HG03175 (cell line): ENCODE data around the gene NMD3.
"Not testable (repeated sequence)": the region's sequence is repeated elsewhere in the genome, so short reads cannot be mapped to it uniquely, and the experiment has no call there.

Experiments
- ATAC-seq: cut with Tn5 transposase; IDR thresholded peaks from one replicate; pipeline ENCODE4 v1.9.1; 2021; ENCODE audit warnings: mild to moderate bottlenecking, moderate library complexity; ENCODE audit not compliant: unreplicated experiment

Gene NMD3

GRCh38 chr3:161220850-161221753 lies at the start of gene NMD3:
NMD3 (plus strand) TSS chr3:161221311; CDS start chr3:161222014, 703 bp downstream.
- ATAC-seq = peak; percentile 99

- ATAC-seq = no peak
Measured at GRCh38 chr3:161171639-161172552, 49.2 kb upstream of the NMD3 start.

DNA sequence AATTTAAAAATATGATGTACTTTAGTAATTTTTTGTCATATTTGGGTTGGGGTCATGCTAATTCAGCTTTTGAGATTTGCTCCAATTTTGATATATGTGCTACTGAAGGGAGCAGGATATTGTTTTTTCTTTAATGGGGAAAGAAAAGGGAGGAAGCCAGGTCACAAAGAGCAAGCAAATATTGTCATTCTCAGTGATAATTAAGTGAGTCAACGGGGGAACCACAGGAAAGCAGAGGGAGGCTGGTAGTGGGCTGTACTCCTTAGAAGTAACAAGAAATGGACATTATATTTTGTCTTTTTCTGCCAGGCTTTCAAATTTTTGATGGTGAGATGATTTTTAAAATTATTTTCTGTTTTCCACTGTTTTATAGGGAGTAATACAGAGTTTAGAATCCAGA lies 45.6 kb upstream of the NMD3 start:
- no peak for ATAC-seq

GRCh38 chr3:161177991-161178390 lies 43.1 kb upstream of the NMD3 start:
- no peak for ATAC-seq

- ATAC-seq = not testable (repeated sequence)
Measured at GRCh38 chr3:161181371-161181770, 39.7 kb upstream of the NMD3 start.

- no peak for ATAC-seq
Measured at GRCh38 chr3:161187046-161187445, 34.1 kb upstream of the NMD3 start.

DNA sequence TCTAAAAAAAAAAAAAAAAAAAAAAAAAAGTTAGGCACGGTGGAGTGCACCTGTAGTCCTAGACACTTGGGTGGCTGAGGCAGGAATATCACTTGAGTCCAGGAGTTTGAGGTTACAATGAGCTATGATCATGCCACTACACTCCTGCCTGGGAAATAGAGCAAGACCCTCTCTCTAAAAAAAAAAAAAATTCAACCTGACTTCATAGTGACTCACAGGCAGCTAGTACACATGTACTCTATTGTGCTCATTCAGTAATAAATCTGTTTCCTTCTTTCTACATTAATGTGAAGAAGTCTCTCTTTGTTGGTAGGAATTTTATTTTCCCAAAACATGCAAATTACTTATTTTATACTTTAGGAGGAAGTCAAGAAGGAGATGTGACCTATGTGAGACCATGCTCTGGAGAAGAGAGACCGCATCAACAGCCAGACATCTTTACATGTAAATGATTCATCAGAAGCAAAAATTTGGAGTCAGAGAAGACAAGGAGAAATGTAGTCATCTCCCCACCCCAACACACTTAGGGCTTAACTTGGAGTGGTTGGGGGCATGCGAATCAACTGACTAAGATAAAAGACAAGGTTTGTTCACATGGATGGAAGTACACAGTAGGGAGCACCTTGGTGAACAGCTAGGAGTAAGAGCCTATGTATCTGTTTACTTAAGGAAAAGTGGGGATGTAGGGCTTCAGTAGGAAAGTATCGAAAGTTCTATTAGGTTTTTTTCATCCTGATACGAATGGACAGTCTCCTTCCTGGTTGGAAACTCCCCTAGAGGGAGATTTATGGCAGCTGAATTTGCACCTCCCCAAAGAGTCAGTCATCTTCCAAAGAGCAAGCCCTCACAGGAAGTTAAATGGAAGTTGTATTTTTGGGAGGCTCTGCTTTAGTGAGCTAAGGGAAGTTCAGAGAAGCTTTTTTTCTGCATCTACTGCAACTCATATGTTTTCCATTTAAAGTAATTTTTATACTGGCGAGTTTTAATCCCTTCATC lies 23.0 kb upstream of the NMD3 start:
- ATAC-seq = no peak

DNA sequence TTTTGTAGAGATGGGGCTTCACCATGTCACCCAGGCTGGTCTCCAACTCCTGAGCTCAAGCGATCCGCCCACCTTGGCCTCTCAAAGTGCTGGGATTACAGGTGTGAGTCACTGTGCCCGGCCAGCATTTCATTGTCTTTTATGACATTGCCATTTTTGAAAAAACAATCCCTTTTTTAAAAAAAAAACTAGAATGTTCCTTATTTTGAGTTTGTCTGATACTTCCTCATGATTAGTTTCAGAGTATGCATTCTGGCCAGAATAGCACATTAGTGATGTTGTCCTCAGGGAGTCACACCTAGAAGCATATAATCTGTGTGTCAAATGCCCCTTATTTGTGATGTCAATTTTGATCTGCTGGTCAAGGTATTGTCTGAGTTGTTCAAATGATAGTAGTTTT lies 21.2 kb upstream of the NMD3 start:
- no peak for ATAC-seq

- ATAC-seq = peak; percentile 81
Measured at GRCh38 chr3:161203485-161204098, 17.5 kb upstream of the NMD3 start.

DNA sequence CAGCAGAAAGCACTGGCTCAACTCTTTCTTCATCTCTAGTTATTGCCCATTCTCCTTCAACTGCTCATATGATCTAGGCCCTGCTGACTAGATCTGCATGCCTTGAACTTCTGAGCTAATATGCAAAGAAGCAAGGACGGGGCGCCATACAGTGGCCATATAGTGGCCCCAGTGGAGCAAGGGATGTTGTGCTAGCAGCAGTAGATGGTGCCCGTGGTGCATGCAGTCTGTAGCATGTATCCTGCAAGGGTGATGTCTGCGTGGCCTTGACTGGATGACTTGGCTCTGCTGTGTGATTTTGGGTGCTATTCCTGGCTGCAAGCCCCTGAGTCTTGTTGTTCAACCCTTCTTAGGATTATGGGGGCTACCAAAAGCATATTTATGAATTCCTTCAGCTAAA lies 12.2 kb upstream of the NMD3 start:
- ATAC-seq = no peak

- no peak for ATAC-seq
Measured at GRCh38 chr3:161212171-161212771, 8.8 kb upstream of the NMD3 start.

DNA sequence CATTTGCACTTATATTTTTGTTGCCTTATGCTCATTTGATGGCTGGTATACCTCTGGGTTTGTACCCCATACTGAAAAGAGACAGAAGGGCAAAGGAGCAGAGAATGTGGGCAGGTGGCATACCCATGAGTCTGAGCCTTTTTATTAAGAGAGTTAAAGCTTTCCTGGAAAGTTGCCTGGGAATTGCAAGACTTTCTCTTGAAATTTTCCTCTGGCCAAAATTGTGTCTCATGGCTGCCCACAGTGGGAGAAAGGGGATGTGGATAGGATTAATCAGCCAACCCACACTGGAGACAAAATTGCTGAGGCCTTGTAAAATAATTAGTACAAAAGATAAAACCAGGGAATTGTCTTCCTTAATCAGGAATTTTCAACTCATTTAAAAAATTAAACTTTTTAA lies 8.2 kb upstream of the NMD3 start:
- ATAC-seq = no peak

GRCh38 chr3:161213644-161214043 lies 7.5 kb upstream of the NMD3 start:
- no peak for ATAC-seq

- ATAC-seq = no peak
Measured at GRCh38 chr3:161215185-161215584, 5.9 kb upstream of the NMD3 start.

DNA sequence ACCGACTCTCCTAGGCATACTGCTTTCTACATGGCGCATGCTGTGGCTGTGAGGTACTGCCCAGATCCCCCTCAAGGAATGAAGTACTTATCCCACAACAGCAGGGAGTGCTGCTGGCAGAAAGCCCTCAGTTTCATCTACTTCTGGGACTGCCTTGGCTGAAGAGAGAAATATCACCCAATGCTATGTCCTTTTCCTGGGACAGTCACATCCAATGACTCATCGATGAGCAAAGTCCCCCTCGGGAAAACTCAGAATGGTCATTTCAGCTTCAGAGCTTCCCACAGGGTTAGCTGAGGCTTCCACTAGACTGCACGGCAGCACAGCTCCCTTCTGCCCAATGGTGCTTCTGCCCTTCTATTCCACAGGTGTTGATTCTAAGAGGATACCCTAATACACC lies 3.6 kb upstream of the NMD3 start:
- no peak for ATAC-seq

DNA sequence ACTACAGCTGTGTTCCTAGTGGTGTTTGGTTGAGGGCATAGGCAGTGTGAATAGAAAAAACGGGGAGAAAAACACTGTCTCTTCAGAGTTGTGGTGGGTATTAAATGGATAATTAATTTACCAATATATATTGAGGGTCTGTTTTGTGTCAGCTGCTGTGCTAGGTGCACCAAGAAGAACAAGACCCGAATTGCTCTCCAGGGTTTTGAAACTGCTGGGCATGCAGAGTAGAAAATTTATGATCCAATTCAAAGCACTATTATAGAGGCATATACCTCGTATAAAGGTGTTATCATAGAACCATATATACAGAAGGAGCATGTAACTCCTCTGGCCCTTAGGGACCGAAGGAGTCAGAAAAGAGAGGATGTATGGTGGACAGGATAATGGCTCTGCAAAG lies 1.6 kb upstream of the NMD3 start:
- no peak for ATAC-seq

GRCh38 chr3:161221806-161222600 lies 892 bp downstream of the NMD3 start:
- no peak for ATAC-seq

- ATAC-seq = no peak
Measured at GRCh38 chr3:161222662-161223061, 1.6 kb downstream of the NMD3 start.

- ATAC-seq = no peak
Measured at GRCh38 chr3:161224786-161225185, 3.7 kb downstream of the NMD3 start.
